K562 (cell line): ENCODE data around the gene SLC37A2. TPM values are rescaled to one million over a fixed set of nuclear protein-coding genes. Genes with fewer than 3 reads are reported as not detected.
A peak's percentile ranks its signal among the peaks of the same experiment; 100 is the strongest.

Experiments used
- ATF3 ChIP-seq, 2 experiments: fragments of 450-650 bp in 1 of 2; sonication (generic) in 1 of 2; formaldehyde crosslinking in 1 of 2; IDR thresholded peaks in 1 of 2; conservative IDR thresholded peaks in 1 of 2; 2 replicates each; pipeline versions ENCODE4 v1.6.1 to v1.8.1; 2016 to 2023; ENCODE audit warnings: mild to moderate bottlenecking in 2 of 2, moderate library complexity in 2 of 2, inconsistent platforms in 1 of 2, missing genetic modification reagents in 1 of 2
- CHCHD3 ChIP-seq: fragments of 250-450 bp; sonication (Bioruptor Pico); IDR thresholded peaks from 2 replicates; pipeline ENCODE4 v2.1.2; 2022; ENCODE audit warnings: mild to moderate bottlenecking
- ELF4 ChIP-seq: fragments of 450-650 bp; formaldehyde crosslinking; IDR thresholded peaks from 2 replicates; pipeline ENCODE4 v1.4.0; 2022; ENCODE audit warnings: missing genetic modification characterization
- ESRRA ChIP-seq: fragments of 450-650 bp; IDR thresholded peaks from 2 replicates; pipeline ENCODE4 v1.6.1; 2014; ENCODE audit warnings: low read depth, mild to moderate bottlenecking, moderate library complexity, borderline replicate concordance
- GMEB1 ChIP-seq: fragments of 250-450 bp; sonication (Bioruptor Pico); IDR thresholded peaks from 2 replicates; pipeline ENCODE4 v1.4.0; 2020; ENCODE audit warnings: mild to moderate bottlenecking
- GTF2B ChIP-seq: IDR thresholded peaks from 2 replicates; pipeline ENCODE4 v1.6.1; 2011; ENCODE audit not compliant: insufficient read length; ENCODE audit errors: extremely low read depth
- HES1 ChIP-seq: fragments of 450-650 bp; IDR thresholded peaks from 2 replicates; pipeline ENCODE4 v1.6.1; 2016; ENCODE audit warnings: low read depth, mild to moderate bottlenecking, moderate library complexity
- HMG20A ChIP-seq: fragments of 450-650 bp; formaldehyde crosslinking; conservative IDR thresholded peaks from 2 replicates; pipeline ENCODE4 v1.4.0; 2020; ENCODE audit warnings: mild to moderate bottlenecking, mixed read lengths
- IRF9 ChIP-seq: fragments of 450-650 bp; IDR thresholded peaks from 2 replicates; pipeline ENCODE4 v1.6.1; 2016; ENCODE audit warnings: missing biosample characterization, missing genetic modification characterization
- NR1H2 ChIP-seq: sonication (generic); formaldehyde crosslinking; IDR thresholded peaks from 2 replicates; pipeline ENCODE4 v1.4.0; 2020; ENCODE audit warnings: mild to moderate bottlenecking, missing genetic modification reagents
- PPARD ChIP-seq: fragments of 250-450 bp; sonication (Bioruptor Pico); IDR thresholded peaks from 2 replicates; pipeline ENCODE4 v1.8.0; 2022; ENCODE audit warnings: inconsistent platforms, mild to moderate bottlenecking, moderate library complexity
- PURB ChIP-seq: sonication (generic); formaldehyde crosslinking; IDR thresholded peaks from 2 replicates; pipeline ENCODE4 v1.9.0; 2021; ENCODE audit warnings: low read depth, mild to moderate bottlenecking, missing genetic modification reagents
- RB1 ChIP-seq: fragments of 450-650 bp; IDR thresholded peaks from 2 replicates; pipeline ENCODE4 v1.6.1; 2017; ENCODE audit warnings: low read depth, mild to moderate bottlenecking
- TBL1XR1 ChIP-seq, 2 experiments: IDR thresholded peaks; 2 replicates each; pipeline ENCODE4 v1.6.1; 2012; ENCODE audit warnings: improper control_type of control experiment in 2 of 2, low read length in 2 of 2, mild to moderate bottlenecking in 1 of 2
- THRB ChIP-seq: fragments of 450-650 bp; formaldehyde crosslinking; conservative IDR thresholded peaks from 2 replicates; pipeline ENCODE4 v1.4.0; 2022; ENCODE audit warnings: mild to moderate bottlenecking, missing genetic modification characterization
- USF1 ChIP-seq: sonication (generic); formaldehyde crosslinking; IDR thresholded peaks from 2 replicates; pipeline ENCODE4 v1.9.0; 2022; ENCODE audit warnings: mild to moderate bottlenecking, missing genetic modification reagents
- ZFP36 ChIP-seq: fragments of 150-350 bp; IDR thresholded peaks from 2 replicates; pipeline ENCODE4 v1.6.1; 2018; ENCODE audit warnings: low read length, low read depth; ENCODE audit not compliant: partially characterized antibody
- ZNF143 ChIP-seq: sonication (generic); formaldehyde crosslinking; IDR thresholded peaks from 2 replicates; pipeline ENCODE4 v1.9.0; 2022; ENCODE audit warnings: mild to moderate bottlenecking, missing genetic modification reagents
- ZNF583 ChIP-seq: fragments of 250-450 bp; sonication (Bioruptor Pico); IDR thresholded peaks from 2 replicates; pipeline ENCODE4 v1.4.0; 2020
- ZNF586 ChIP-seq: fragments of 450-650 bp; formaldehyde crosslinking; conservative IDR thresholded peaks from 2 replicates; pipeline ENCODE4 v1.4.0; 2020; ENCODE audit warnings: mild to moderate bottlenecking, moderate library complexity
- polyA plus RNA-seq, 8 experiments: library from polyadenylated mRNA; depleted of rRNA in 4 of 8; stranded (reverse) in 5 of 8; unstranded in 3 of 8; fragments of >200 nt; fragmentation: Nextera tagmentation in 2 of 8; fragmentation: Illumina TruSeq in 1 of 8; extraction: Ambion mirVana in 2 of 8; extraction: Trizol in 1 of 8; gene quantifications; 2 replicates each; pipeline versions ENCODE4 v1.2.1 to v1.2.3, GENCODE V29; 2011 to 2014; ENCODE audit warnings: inconsistent platforms in 1 of 8, missing spikeins in 1 of 8
- total RNA-seq, 7 experiments: library from RNA; depleted of rRNA in 6 of 7; stranded (reverse); fragments of >200 nt in 6 of 7; fragmentation: Illumina TruSeq in 2 of 7; extraction: Trizol in 2 of 7; gene quantifications; 2 replicates each; pipeline versions ENCODE4 v1.2.1 to v1.2.3, GENCODE V29; 2011 to 2021; ENCODE audit warnings: low replicate concordance in 1 of 7

SLC37A2 gene
- total and polyA plus RNA-seq, 9 of the 15 experiments (the other 6 are each of a cell fraction or from before 2014, with no cell fraction given), result 0.01 to 1.2 (median 0.52) TPM

GRCh38 chr11:125111343-125112207 is 48.5 kb downstream of the SLC37A2 start, which contains the start of gene TMEM218 (continued):
- TF ChIP-seq THRB (CRISPR knock-in tag) (0 out of 2 replicates have a peak, but pooled peaks have one; percentile 15), PPARD (CRISPR knock-in tag) (no peak), HMG20A (CRISPR knock-in tag) (no peak), ZNF586 (CRISPR knock-in tag) (no peak), ZNF143 (CRISPR knock-in tag) (no peak), ATF3 (IDR thresholded peaks at IDR 0.05) (no peak), ATF3 (CRISPR knock-in tag; conservative IDR thresholded peaks at IDR 0.05) (no peak), HES1 (no peak), ZNF583 (no peak), GMEB1 (no peak), USF1 (CRISPR knock-in tag) (no peak), IRF9 (no peak), GTF2B (no peak), ELF4 (0 out of 2 replicates have a peak, but pooled peaks have one; percentile 62), NR1H2 (CRISPR knock-in tag) (no peak), RB1 (no peak), TBL1XR1 (IDR thresholded peaks at IDR 0.05; ENCODE audit: low read length in 2 of 2) (no peak), ZFP36 (no peak), PURB (CRISPR knock-in tag) (no peak), CHCHD3 (CRISPR knock-in tag) (no peak), ESRRA (no peak)
